BJ (cell line): ENCODE measurements around the gene MYO18A. TPM values are rescaled to one million over a fixed set of nuclear protein-coding genes. Genes with fewer than 3 reads are reported as not detected.

Experiments used
- CTCF ChIA-PET: fragments of 350-600 bp; formaldehyde crosslinking; extraction: SDS; loops from one replicate; lab custom pipeline; 2021; ENCODE audit warnings: antibody characterized with exemption, inconsistent platforms; lab: Yijun Ruan, JAX
- POLR2A ChIA-PET: fragments of 300-600 bp; sonication (Branson Sonifier 250); formaldehyde crosslinking; extraction: SDS; loops from one replicate; lab custom pipeline; 2021; ENCODE audit warnings: antibody characterized with exemption; lab: Charles Lee
- DNase-seq: peaks from one replicate; pipeline ENCODE4 v3.0.0-alpha.2; 2011; ENCODE audit warnings: low read depth
- H3K27me3 ChIP-seq: 2 replicates; pipeline ENCODE4 v1.6.0; 2011; ENCODE audit warnings: low read length; ENCODE audit not compliant: control insufficient read depth, insufficient read depth
- H3K36me3 ChIP-seq: 2 replicates; pipeline ENCODE4 v1.5.1; 2011; ENCODE audit warnings: low read length; ENCODE audit not compliant: control insufficient read depth, insufficient read depth
- H3K4me3 ChIP-seq: 2 replicates; pipeline ENCODE4 v1.5.1; 2011; ENCODE audit warnings: low read depth, mild to moderate bottlenecking, control low read depth, low read length
- polyA plus RNA-seq: library from polyadenylated mRNA; depleted of rRNA; stranded (reverse); fragments of >200 nt; gene quantifications from 2 replicates; pipeline ENCODE4 v1.2.3, GENCODE V29; 2011
- TF ChIP-seq, protein P1 (sequence below): IDR thresholded peaks from 2 replicates; pipeline ENCODE4 v1.5.1; 2011; ENCODE audit warnings: low read depth, mild to moderate bottlenecking, control low read depth, inconsistent platforms, low read length, moderate library complexity; ENCODE audit not compliant: insufficient read depth

The MYO18A gene
- polyA plus RNA-seq, 1 experiment: 12.0 TPM

DNA sequence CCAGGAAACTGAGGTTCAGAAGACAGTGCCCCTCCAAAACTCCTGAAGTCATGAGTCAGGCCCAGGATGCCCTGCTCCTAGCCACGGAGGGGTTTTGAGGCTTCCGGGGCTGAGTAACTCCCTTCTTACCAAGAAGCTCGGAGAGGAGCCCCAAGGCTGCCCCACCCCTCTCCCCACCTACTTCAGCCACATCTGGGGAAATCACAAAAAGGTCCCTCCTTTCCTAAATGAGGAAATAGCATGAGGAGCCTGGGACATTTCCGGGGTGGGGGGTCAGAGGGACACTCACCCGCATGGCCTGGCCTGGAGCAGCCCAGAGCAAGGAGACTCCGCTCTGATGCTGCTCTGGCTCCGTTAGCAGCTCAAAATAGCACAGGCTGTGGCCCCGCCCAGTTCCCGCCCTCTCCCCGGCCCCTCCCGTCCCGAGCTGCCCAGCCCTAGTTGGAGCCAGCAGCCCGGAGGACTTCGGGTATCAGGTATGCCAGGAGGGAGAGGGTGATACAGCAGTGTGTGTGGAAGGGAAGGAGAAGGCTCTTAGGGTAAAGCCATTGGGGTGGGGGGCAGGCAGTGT lies 40.1 kb downstream of the MYO18A start:
- TF ChIP-seq, protein P1, sequence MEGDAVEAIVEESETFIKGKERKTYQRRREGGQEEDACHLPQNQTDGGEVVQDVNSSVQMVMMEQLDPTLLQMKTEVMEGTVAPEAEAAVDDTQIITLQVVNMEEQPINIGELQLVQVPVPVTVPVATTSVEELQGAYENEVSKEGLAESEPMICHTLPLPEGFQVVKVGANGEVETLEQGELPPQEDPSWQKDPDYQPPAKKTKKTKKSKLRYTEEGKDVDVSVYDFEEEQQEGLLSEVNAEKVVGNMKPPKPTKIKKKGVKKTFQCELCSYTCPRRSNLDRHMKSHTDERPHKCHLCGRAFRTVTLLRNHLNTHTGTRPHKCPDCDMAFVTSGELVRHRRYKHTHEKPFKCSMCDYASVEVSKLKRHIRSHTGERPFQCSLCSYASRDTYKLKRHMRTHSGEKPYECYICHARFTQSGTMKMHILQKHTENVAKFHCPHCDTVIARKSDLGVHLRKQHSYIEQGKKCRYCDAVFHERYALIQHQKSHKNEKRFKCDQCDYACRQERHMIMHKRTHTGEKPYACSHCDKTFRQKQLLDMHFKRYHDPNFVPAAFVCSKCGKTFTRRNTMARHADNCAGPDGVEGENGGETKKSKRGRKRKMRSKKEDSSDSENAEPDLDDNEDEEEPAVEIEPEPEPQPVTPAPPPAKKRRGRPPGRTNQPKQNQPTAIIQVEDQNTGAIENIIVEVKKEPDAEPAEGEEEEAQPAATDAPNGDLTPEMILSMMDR: no peak
- Histone ChIP-seq H3K4me3 (peak overlapping the region; percentile 21), H3K36me3 (no peaks in the 10 kb centered on the region), H3K27me3 (no peaks in the 10 kb centered on the region)
- ChIA-PET POLR2A (interaction anchor here (0.6 kb wide), 1 partner anchor 420 kb away, joined by 4 read pairs; the partner anchor contains the start of gene RPL23A), CTCF (interaction anchor here (0.9 to 13.6 kb wide), 8 partner anchors 8 to 117 kb away, joined by 3 to 315 read pairs (median 5); no protein-coding TSS in a partner anchor)
- DNase-seq: no peak

DNA sequence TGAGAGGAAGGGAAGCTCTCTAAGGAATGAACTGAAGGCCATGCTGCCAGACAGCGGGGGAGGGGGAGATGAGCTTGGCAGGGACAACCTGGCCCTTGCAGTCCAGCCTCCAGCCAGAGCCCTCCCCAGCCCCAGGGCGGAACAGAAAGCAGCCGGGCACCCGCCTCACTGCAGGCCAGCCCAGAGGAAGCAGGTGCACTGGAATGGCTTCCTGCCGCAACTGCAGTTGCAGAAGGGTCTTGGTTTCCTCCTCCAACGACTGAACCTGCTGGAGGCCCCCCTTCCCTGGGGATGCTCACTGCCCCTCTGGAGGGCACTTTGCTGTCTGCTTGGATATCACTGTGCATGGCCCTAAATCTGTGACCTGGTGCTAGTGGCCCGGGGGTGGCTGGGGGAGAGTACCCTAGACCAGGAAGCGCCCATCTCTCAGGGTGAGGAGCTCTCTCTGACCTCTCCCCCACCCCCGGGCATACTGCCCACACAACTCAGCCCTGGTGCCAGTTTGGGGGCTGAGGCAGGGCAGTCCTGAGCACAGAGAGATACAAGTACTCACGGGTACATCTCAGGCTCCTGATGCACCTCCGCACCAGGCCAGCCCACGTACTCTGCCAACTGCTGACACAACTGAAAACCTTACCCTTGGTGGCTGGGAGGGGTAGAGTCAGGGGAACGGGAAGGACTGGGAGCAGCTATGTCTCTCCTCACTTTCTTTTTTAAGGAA lies 41.1 kb downstream of the MYO18A start:
- CTCF ChIA-PET: interaction anchor here (1.1 to 13.6 kb wide), 8 partner anchors 9 to 186 kb away, joined by 3 to 315 read pairs (median 4); partner anchors contain the start of gene MYO18A
- Histone ChIP-seq H3K27me3 (no peaks in the 10 kb centered on the region), H3K4me3 (no peak overlapping the region; the same call in 1 of the 2 replicates), H3K36me3 (no peaks in the 10 kb centered on the region)
- TF ChIP-seq, protein P1: no peak
- POLR2A ChIA-PET: no interaction called here
- DNase-seq: no peak

DNA sequence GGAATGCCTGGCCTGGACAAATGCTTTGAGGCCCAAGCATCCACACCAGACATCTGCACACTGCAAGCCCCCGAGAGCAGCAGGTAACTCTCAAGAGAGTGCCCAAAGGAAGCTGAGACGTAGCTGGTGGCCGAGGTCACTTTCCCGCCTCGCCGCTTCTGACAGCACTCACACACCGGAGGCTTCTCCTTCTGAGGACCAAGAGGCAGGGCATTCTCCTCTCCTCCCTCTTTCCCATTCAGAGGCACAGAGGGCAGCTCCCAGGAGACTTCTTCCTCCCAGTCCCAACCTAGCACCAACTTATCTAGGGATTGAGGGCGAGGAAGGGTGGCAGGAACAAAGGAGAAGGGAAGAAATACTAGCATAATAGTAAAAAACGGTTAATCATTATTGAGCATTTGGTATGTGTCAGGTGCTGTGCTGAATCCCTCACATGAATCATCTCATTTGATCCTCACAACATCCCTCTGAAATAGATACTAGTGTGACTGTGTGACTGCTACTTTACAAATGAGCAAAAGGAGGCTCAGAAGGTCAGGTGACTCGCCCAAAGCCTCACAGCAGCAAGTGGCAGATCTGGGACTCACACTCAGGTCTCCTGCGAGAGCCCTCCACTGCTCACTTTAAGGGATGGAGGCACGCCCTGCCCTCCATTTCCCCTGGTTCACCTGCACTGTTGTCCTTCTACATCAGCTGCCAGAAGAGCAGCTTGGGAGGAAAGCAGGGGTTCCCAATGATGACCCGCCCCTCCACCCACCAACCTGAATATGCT lies 41.8 kb downstream of the MYO18A start:
- no peaks in the 10 kb centered on the region for H3K36me3 ChIP-seq
- no peaks in the 10 kb centered on the region for H3K27me3 ChIP-seq
- ChIA-PET POLR2A (interaction anchor here (0.6 kb wide), 1 partner anchor 30 kb away, joined by 3 read pairs; no protein-coding TSS in a partner anchor), CTCF (interaction anchor here (1.1 to 13.6 kb wide), 6 partner anchors 9 to 186 kb away, joined by 3 to 315 read pairs (median 3); partner anchors contain the start of gene MYO18A)
- no peak overlapping the region for H3K4me3 ChIP-seq
- no peak for DNase-seq
- TF ChIP-seq, protein P1: no peak

DNA sequence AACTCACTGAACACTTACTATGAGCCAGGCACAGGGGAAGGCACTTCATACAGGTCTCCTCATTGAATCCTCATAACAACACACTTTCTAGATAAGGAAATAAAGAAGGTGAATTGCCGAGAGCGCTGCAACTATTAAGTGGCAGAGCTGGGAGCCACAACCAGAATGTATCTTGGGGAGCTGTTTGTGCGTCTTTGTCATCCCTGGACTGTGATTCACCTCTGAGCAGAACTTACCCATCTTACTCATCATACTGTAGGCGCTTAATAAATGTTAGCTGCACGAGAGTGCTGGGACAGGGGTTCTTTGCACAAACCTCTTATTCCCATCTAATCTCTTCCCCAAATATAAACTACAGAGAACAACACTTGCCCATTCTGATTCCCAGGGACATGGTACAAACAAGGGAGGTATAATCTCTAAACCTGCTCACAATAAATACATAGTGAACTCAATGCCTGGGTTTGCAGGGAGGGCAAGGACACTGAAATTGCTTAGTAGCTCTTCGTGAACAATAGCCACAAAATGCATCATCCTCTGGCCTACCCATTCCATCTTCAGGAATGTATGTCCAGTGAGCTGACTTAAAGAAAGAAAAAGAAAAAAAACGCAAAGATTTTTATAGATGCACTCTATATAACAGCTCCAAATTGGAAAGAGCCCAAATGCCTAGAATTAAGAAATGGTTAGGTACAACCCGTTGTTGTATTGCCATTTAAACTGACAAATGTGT lies 43.0 kb downstream of the MYO18A start:
- Histone ChIP-seq H3K4me3 (no peak overlapping the region), H3K36me3 (no peaks in the 10 kb centered on the region), H3K27me3 (no peaks in the 10 kb centered on the region)
- CTCF ChIA-PET: interaction anchor here (0.8 to 13.6 kb wide), 7 partner anchors 11 to 185 kb away, joined by 3 to 315 read pairs (median 3); no protein-coding TSS in a partner anchor
- POLR2A ChIA-PET: no interaction called here
- no peak for DNase-seq
- TF ChIP-seq, protein P1: no peak
